Endothelial cell of hepatic sinusoid (primary cell): Measurements from ENCODE around the gene HOMER3.
"Not testable (repeated sequence)": the region's sequence is repeated elsewhere in the genome, so short reads cannot be mapped to it uniquely, and the experiment has no call there.

Experiments
- in situ Hi-C: cut with HindIII; loops from 2 replicates; pipeline ENCODE4 v1.10.0; 2017; ENCODE audit warnings: low sequenced_read_pairs

The HOMER3 gene

DNA sequence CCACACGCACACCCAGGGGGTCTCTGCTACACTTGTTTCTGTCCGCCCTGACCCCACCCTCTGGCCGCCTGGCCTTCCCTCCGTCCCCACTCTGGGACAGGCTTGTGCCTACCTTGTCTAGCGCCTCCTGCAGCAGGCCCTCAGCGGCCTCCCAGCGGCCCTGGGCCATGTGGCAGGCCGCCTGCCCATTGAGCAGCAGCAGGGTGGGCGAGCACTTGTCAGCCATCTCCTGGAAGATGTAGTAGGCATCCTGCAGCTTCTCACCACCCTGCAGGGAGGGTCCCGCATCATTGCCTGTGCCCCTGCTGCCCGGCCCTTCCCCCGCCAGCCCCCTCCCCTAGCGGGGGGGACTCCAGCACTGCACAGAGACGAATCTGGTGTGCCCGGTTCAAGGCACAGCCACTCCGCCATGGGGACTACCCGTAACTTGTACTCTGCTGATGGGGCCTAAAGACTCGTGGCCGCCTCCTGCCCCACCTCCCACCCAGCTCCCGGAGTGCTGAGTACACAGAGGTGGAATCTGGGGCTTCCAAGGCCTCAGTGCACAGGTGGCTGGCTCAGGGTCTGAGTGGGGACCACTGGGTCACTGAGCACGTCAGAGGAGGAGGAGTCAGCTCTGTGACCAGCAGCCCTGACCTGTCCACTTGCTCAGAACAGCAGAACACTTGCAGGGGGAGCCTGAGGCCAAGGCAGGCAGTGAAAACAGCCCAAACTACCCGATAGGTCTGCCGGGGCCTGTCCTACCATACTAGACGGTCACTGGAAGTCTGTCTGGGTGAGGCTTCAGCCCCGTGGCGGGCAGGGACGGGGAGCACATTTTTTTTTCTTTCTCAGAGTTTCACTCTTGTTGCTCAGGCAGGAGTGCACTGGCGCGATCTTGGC lies 37.6 kb downstream of the HOMER3 start:
- in situ Hi-C loops: no loop called here

DNA sequence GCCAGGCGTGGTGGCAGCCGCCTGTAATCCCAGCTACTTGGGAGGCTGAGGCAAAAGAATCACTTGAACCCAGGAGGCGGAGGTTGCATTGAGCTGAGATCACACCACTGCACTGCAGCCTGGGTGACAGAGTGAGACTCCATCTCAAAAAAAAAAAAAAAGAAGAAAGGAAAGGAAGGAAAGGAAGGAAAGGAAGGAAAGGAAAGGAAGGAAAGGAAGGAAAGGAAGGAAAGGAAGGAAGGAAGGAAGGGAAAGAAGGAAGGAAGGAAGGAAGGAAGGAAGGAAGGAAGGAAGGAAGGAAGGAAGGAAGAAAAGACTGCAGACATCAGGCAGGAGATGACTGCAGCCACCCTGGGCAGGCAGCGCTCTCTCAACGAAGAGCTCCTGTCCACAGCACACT lies 38.5 kb downstream of the HOMER3 start:
- in situ Hi-C loops: not testable (repeated sequence)

DNA sequence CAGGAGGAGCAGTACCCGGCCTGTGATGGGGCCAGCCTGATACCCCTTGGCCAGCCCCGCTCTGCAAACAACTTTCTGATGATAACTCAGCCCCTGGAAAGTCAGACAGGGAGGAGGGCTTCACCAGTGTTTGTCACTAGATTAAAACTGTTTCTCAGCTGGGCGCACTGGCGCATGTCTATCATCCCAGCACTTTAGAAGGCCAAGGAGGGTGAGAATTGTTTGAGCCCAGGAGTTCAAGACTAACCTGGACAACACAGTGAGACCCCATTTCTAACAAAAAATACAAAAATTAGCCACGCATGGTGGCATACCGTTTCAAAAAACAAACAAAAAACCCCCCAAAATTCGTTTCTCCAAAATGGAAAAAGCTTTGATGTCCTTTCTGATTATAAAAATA lies 39.5 kb downstream of the HOMER3 start:
- in situ Hi-C loops: no loop called here

DNA sequence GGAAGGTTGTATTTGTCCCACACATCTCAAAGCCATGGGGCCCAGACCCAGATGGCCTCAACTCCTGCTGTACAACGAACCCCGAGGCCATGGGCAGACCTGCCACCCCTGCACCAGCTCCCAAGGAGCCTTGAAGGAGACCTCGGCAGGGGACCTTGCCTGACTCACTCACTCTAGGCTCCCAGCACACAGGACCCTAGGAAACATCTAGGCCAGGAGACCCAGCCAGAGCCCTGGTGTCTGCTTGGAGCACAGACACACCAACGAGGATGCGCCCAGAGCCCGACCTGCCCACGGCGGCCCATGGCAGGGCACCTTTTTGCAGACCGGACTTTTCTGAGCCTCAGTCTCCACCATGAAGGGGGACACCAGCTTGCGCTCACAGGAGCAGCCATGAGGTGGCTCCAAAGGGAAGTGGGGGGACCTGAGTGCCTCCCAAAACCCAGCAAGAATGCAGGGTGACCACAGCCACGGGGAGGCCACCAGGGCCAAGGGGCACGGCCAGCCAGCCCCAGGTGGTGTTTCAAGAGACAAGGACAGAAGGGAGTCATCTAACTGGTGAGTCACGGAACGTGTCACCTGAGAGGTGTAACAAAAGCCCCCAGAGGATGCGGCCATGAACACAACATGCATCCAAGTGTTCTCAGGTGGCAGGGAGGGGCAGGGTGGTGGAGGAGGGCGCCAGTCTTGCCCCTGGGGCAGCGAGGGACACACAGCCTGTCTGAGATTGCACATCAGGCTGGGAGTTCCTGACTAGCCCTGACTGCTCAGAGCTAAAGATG lies 40.1 kb downstream of the HOMER3 start:
- in situ Hi-C loops: no loop called here

DNA sequence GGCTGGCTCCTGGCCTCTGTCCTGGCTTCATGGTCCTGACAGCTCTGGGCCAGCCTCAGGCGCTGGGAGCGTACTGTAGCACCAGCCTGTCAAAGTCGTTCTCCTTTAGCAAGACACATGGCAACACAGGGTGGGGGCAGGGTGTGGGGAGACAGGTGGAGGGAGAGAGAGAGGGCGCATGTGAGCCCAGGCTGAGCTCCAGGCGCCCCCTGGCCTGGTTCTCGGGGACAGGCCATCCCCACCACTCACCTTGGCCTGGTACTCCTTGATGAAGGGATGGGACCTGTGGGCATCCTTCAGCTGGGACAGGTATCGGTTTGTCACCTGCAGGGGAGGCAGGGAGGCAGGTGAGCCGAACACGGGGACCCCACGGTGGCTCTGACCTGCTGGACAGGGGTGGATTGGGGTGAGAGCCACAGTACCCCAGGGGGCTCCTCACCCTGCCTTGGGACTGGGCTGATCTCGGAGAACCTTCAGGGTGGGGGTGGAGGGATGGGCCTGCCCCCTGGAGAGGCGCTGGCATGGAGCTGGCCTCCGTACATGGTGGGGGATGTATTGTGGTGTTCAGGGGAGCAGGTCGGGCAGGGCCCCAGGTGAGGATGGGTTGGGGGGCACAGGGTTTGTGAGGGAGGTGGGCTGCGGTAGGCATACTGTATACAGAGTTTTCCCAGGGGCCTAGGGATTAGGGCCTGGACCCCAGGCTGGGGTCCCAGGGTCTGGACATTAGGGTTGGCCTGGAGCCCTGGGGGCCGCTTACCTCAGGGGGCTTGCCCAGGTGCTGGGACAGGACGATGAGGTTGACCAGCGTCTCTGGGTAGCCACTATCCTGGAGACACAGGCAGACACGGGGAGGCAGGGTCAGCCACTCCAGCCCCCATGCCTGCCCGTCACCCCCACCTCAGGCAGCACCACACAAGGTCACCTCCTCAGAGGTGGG lies 41.1 kb downstream of the HOMER3 start:
- in situ Hi-C loops: no loop called here

DNA sequence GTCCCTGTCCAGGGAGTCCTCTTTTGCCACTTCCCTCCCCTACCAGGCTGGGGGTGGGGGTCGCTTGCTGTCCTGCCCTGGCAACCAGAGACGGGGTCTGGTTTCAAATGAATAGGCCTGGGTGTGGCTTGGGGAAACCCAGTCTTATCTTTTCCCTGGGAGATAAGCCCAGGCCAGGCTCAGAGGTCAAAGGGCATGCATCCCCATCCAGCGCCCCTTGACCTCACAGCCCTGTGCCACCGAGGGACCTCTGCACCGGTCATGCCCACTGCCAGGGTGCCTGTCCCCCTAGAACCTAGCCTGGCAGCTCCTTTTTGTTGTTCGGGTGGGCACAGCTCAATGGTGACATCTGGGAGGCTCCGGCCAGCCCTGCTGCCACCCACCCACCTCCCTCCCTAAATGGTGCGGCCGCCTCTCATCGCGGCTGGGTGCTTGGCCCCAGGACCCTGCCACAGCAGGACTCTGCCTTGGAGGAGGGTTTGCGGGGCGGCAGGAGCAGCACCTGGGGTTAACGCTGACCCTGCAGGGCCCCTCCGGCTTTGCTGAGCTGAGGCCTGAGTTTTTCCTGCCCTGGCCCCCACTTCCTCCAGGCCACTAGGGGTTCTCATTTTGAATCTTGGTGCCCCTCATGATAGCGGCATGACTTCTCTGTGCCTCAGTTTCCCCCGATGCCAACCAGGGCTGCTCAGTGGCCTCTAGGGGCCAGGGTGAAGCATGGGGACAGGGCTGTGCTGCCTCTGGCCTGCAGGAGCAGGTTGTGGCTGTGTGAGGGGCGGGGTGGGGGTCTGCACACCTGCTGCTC lies 42.2 kb downstream of the HOMER3 start:
- in situ Hi-C loops: no loop called here

DNA sequence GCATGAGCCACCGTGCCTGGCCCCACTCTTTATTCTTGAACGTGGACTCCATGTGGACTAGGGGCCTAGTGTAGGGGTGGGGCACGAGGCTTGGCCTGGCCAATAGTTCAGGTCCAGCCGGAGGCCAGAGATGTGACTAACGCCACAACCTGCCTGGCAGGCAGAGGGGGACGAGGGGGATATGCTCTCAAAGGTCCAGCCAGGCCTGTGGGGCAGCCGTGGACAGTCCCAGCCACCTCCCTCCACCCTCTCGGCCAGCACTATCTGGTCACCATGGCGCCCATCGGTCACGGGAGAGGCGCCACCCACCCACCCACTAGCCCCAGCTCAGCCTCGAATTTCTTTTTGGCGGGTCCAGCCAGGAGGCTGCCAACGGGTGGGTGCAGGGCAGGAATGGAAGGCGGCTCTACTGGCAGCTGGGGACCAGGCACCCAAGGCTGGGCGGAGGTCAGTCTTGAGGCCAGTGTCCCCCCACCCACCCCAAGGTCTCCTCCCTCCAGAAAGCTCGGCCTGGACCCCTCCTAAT lies 42.9 kb downstream of the HOMER3 start:
- in situ Hi-C loops: no loop called here

DNA sequence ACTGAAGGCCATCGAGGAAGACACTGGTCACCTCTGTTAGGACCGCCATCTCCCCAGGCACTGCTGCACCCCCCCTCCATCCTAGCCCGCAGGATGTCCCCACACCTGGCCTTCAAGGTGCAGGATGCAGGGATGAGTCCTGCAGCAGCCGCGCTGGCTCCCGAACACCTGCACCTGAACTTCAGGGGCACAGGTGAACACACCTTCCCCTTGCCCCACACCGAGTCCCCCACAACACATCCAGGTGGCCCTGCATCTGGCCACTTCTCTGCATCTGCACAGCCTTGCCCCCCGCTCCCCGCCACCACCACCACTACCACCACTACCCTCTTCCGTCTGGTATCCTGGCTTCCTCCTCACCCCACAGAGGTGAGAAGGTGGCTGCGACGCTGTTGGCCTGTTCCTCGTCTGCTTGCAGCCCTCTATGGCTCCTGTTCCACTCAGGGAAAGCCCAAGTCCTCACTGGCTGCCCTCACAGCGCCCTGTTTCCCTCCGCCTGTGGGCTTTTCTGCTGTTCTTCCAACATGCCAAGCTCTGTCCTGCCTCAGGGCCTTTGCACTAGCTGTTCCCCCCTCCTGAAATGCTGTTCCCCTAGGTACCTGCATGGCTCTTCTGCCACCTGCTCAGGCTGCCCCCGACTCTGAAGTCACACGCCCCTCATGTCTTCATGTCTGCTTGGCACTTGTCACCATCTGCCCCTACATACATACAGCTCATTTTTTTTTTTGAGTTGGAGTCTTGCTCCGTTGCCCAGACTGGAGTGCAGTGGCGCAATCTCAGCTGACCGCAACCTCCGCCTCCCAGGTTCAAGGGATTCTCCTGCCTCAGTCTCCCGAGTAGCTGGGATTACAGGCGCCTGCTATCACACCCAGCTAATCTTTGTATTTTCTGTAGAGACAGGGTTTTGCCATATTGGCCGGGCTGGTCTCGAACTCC lies 43.7 kb downstream of the HOMER3 start:
- in situ Hi-C loops: no loop called here

DNA sequence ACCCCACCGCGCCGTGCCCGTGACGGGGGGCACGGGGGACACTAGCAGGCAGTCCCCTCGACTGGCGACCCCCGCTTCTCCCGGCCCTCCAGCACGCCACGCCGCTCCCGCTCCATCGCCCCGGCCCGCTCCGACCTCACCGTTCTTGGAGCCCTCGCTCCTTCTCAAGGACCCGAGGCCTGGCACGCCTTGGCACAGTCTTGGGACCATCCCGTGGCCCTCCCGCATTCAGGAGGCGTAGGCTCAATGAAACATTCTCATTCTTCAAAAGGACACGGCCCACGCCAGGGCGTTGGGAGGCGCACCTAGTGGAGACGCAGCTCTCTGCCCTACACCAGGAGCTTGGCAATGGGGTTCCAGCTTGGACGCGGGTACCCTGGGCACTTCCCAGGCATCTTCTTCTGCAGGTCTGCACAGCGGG lies 44.6 kb downstream of the HOMER3 start:
- in situ Hi-C loops: no loop called here

DNA sequence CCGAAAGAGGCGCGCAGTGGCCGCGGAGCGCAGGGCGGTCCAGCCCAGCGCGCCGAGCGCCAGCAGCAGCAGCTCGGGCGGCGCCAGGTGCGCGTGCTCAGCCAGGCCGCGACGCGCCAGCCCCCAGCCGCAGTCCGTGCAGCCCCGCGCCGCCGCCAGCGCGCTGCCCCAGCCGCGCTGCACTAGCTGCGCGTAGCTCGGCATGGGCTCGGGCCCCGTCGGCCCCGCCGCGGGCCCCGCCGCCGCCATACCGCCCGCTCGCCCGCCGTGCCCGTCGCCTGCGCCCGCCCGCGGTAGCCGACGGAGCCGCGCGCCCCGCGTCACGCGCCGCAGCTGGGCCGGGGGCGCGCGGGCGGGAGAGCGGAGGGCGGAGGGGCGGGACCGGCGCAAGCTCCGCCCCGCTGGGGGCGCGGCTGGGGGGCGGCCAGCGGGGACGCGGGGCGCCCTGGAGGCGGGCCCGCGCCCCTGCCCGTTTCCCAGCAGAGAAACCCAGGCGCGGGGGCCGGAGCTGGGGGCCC lies 45.1 kb downstream of the HOMER3 start, which contains the start of gene CERS1:
Gene CERS1, minus strand, starts transcription at position 335 of the 518 bp plus-strand sequence. Its CDS starts 86 bp downstream, at position 249.
- in situ Hi-C loops: no loop called here

DNA sequence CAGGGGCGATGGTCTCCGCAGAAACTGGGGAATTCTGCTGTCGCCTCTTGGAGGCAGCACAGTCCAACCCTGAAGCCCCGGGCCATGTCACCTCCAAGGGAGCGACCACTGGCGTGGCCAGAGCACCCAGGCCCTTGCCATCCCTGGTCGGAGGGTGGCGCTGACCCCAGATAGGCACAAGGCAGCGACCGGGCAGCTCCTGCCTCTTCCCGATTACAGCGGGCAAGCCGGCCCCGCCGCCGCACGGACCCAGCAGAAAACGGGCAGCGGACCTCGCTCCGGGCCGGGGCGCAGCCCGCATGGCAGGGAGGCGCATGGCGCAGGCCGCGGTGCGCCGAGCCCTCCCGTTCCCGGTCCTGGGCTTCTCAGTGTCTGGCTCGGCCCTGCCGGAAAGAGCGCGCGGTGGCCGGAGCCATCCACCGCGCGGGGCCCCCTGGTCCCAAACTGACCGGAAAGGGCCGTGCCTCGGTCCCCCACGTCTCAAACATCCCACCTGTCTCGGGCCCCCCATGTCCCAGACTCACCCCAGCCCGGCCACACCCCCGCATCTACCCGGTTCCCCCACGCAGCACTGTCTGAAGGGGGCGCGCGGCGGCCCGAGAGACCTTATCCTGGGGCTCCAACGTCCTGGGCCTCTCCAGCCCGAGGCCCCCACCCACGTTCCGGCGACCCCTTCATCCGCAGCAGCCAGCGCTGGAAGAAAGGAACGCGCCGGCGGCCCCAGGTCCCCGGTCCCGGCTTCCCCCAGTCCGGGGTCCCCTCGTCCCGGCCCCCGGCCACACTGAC lies 45.8 kb downstream of the HOMER3 start:
- in situ Hi-C loops: no loop called here

DNA sequence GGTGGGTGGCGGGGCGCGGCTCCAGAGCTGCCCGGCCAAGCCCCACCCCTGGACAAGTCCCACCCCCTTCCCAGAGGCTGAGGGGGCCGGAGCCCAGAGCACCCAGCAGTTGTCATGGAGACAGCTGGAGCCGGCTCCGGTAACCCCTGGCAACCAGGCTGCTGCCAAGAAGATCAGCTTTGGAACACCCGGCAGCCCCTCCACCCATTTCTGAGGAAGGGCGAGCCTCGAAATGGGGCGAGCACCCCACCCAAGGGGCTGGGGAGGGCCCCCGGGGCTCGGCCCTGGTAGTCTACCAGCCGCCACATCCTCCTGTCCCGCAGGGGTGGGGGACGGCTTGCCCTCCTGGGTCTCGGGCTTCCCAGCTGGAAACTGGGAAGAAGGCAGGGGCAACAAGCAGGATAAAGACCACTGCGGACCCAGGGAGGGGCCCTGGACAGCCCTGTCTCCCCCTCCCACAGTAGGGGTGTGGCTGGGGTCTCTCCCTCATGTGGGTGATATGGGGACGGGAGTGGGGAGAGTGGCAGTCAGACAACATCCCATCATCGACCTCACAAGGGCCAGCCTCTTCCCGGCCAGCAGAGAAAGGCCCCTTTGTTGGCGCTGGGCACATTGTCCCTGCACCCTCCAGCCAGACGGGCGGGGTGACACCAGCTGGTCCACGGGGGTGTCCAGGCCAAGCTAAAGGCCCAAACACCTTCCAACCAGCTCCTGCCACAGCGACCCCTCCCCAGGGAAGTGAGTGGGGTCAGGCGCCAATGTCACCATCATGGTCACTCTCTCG lies 46.6 kb downstream of the HOMER3 start:
- in situ Hi-C loops: no loop called here

DNA sequence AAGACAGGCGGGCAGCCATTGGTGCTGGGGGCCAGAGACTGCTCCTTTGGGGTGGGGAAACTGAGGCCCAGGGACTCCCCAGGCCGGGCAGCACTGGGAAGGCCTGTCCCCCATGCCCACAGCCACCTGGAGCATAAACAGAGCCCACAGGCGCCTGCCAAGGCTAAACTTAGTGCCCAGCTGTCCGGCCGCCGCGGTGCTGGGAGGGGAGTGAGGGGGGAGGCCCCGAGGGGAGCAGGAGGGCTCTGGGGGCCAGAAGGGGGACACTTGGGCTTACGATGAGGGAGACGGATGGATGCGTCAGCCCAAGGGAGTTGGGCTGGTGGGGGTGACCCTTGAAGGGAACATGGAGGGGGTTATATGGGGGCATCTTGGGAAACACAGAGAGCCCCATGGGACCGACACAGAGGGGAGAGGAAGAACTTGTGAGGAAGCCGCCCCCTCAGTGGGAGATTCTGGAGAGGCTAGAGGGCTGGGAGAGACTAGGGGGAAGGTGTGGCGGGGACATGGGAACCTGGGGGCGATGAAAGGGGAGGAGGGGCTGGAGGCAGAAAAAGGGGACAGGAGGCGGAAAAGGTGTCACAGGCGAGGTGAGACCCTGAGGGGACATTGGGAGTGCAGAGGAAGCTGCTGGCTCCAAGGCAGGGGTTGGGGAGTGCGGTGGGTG lies 47.3 kb downstream of the HOMER3 start:
- in situ Hi-C loops: no loop called here

DNA sequence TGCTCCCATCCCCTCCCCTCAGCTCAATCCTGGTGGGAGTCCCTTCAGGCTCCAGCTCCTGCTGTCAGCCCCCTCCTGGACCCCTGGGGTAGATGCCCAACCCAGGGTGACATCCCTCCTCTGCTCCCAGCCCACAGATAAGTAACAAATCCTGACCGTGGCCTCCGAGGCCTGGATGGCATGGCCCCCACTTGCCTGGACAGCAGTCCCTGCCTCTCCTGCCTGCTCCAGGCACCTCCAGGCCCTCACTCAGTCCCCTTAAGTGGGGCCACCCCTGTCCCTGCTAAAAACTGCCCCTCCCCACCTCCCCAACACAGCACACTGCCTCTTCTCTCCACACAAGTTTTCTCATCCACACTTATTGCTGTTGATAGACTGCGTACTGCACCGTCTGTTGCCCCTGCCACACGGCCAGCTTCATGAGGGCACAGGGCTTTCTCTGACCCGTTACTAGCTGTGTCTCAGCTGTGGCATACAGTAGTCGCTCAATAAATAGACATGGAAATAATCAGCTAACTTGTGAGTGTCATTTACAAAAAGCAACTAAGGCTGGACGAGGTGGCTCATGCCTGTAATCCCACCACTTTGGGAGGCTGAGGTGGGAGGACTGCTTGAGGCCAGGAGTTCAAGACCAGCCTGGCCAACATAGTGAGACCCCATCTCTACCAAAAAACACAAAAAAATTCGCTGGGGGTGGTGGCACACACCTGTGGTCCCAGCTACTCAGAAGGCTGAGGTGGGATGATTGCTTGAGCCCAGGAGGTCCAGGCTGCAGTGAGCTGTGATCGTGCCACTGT lies 50.9 kb downstream of the HOMER3 start:
- in situ Hi-C loops: no loop called here

DNA sequence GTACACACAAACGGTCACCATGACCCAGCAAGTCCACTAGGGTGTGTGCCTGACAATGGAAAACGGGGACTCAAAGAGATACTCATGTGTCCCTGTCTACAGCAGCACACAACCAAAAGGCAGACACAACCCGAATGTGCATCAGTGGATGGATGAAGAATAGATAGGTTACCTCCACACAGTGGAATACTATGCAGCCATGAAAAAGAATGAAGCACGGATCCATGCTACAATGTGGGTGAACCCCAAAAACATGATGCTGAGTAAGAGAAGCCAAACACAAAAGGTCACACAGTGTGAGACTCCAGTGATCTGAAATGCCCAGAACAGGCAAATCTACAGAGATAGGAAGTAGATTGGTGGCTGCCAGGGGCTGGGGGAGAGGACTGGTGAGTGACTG lies 54.0 kb downstream of the HOMER3 start:
- in situ Hi-C loops: no loop called here
